ENCODE data around the gene MEGF11. TPM values are rescaled to one million over a fixed set of nuclear protein-coding genes. Genes with fewer than 3 reads are reported as not detected.

MEGF11 gene
- total RNA-seq, 1 experiment from 2014 or later = not detected

- no peak overlapping the region for H3K4me2 ChIP-seq (ENCODE audit: low read depth, low read length, poor library complexity, severe bottlenecking)
- no peak for DNase-seq
- no peak overlapping the region for H3K9ac ChIP-seq (ENCODE audit: low read length)
- no peaks in the 10 kb centered on the region for H3K36me3 ChIP-seq (ENCODE audit: insufficient read depth, low read length)
- no peak overlapping the region for H3K27ac ChIP-seq (ENCODE audit: low read length)
- H3K27me3 ChIP-seq (ENCODE audit: low read length) = no peaks in the 10 kb centered on the region
- H3K9me3 ChIP-seq (ENCODE audit: low read length) = no peaks in the 10 kb centered on the region
- no peaks in the 10 kb centered on the region for H4K20me1 ChIP-seq (ENCODE audit: insufficient read depth, low read depth, low read length)
- no peaks in the 10 kb centered on the region for H3K79me2 ChIP-seq (ENCODE audit: low read length)
- no peaks in the 10 kb centered on the region for H3K9me2 ChIP-seq (replicated peaks; ENCODE audit: insufficient read depth, low read length)
- H3K4me1 ChIP-seq (ENCODE audit: low read length) = no peaks in the 10 kb centered on the region
- no peak overlapping the region for H3K4me3 ChIP-seq (ENCODE audit: low read length)
- no peak overlapping the region for H2AFZ ChIP-seq (ENCODE audit: low read length)
These were observed 142.7 kb downstream of the MEGF11 start for GRCh38 chr15:66110864-66111263.

GRCh38 chr15:66109826-66110225, 143.7 kb downstream of the MEGF11 start:
- H3K9ac ChIP-seq (ENCODE audit: low read length) = no peak overlapping the region
- H3K4me2 ChIP-seq (ENCODE audit: low read depth, low read length, poor library complexity, severe bottlenecking) = no peak overlapping the region
- H4K20me1 ChIP-seq (ENCODE audit: insufficient read depth, low read depth, low read length) = no peaks in the 10 kb centered on the region
- no peaks in the 10 kb centered on the region for H3K9me2 ChIP-seq (replicated peaks; ENCODE audit: insufficient read depth, low read length)
- no peak overlapping the region for H3K4me3 ChIP-seq (ENCODE audit: low read length)
- H3K36me3 ChIP-seq (ENCODE audit: insufficient read depth, low read length) = no peaks in the 10 kb centered on the region
- H3K9me3 ChIP-seq (ENCODE audit: low read length) = no peaks in the 10 kb centered on the region
- no peak overlapping the region for H3K27ac ChIP-seq (ENCODE audit: low read length)
- no peaks in the 10 kb centered on the region for H3K79me2 ChIP-seq (ENCODE audit: low read length)
- no peak for DNase-seq
- no peaks in the 10 kb centered on the region for H3K4me1 ChIP-seq (ENCODE audit: low read length)
- H3K27me3 ChIP-seq (ENCODE audit: low read length) = no peaks in the 10 kb centered on the region
- H2AFZ ChIP-seq (ENCODE audit: low read length) = no peak overlapping the region

- no peak overlapping the region for H2AFZ ChIP-seq (ENCODE audit: low read length)
- no peaks in the 10 kb centered on the region for H3K9me2 ChIP-seq (replicated peaks; ENCODE audit: insufficient read depth, low read length)
- no peak overlapping the region for H3K9ac ChIP-seq (ENCODE audit: low read length)
- no peak overlapping the region for H3K27ac ChIP-seq (ENCODE audit: low read length)
- no peaks in the 10 kb centered on the region for H3K27me3 ChIP-seq (ENCODE audit: low read length)
- no peaks in the 10 kb centered on the region for H4K20me1 ChIP-seq (ENCODE audit: insufficient read depth, low read depth, low read length)
- H3K4me3 ChIP-seq (ENCODE audit: low read length) = no peak overlapping the region
- no peaks in the 10 kb centered on the region for H3K36me3 ChIP-seq (ENCODE audit: insufficient read depth, low read length)
- H3K79me2 ChIP-seq (ENCODE audit: low read length) = no peaks in the 10 kb centered on the region
- no peaks in the 10 kb centered on the region for H3K4me1 ChIP-seq (ENCODE audit: low read length)
- no peak for DNase-seq
- no peak overlapping the region for H3K4me2 ChIP-seq (ENCODE audit: low read depth, low read length, poor library complexity, severe bottlenecking)
- H3K9me3 ChIP-seq (ENCODE audit: low read length) = no peaks in the 10 kb centered on the region
These were observed 144.9 kb downstream of the MEGF11 start for GRCh38 chr15:66108483-66109265.

- Histone ChIP-seq H3K4me2 (ENCODE audit: low read depth, low read length, poor library complexity, severe bottlenecking) (no peak overlapping the region), H3K9ac (ENCODE audit: low read length) (no peak overlapping the region), H3K9me2 (replicated peaks; ENCODE audit: insufficient read depth, low read length) (no peaks in the 10 kb centered on the region), H3K36me3 (ENCODE audit: insufficient read depth, low read length) (no peaks in the 10 kb centered on the region), H3K27me3 (ENCODE audit: low read length) (no peaks in the 10 kb centered on the region), H2AFZ (ENCODE audit: low read length) (no peak overlapping the region), H3K79me2 (ENCODE audit: low read length) (no peaks in the 10 kb centered on the region), H3K4me1 (ENCODE audit: low read length) (no peaks in the 10 kb centered on the region), H3K27ac (ENCODE audit: low read length) (no peak overlapping the region), H3K4me3 (ENCODE audit: low read length) (no peak overlapping the region), H3K9me3 (ENCODE audit: low read length) (no peaks in the 10 kb centered on the region), H4K20me1 (ENCODE audit: insufficient read depth, low read depth, low read length) (no peaks in the 10 kb centered on the region)
- no peak for DNase-seq
These were observed 146.5 kb downstream of the MEGF11 start for GRCh38 chr15:66107070-66107469.

GRCh38 chr15:66105286-66106265, 148.0 kb downstream of the MEGF11 start:
- Histone ChIP-seq H3K9me3 (ENCODE audit: low read length) (no peaks in the 10 kb centered on the region), H4K20me1 (ENCODE audit: insufficient read depth, low read depth, low read length) (no peaks in the 10 kb centered on the region), H2AFZ (ENCODE audit: low read length) (no peak overlapping the region), H3K79me2 (ENCODE audit: low read length) (no peaks in the 10 kb centered on the region), H3K27ac (ENCODE audit: low read length) (no peak overlapping the region), H3K4me3 (ENCODE audit: low read length) (no peak overlapping the region), H3K36me3 (ENCODE audit: insufficient read depth, low read length) (no peaks in the 10 kb centered on the region), H3K27me3 (ENCODE audit: low read length) (no peaks in the 10 kb centered on the region; the same call in 1 of the 2 replicates), H3K9ac (ENCODE audit: low read length) (no peak overlapping the region), H3K9me2 (replicated peaks; ENCODE audit: insufficient read depth, low read length) (no peaks in the 10 kb centered on the region), H3K4me1 (ENCODE audit: low read length) (peaks cover 7% of the 10 kb centered on the region), H3K4me2 (ENCODE audit: low read depth, low read length, poor library complexity, severe bottlenecking) (no peak overlapping the region)
- no peak for DNase-seq

GRCh38 chr15:66103293-66103590, 150.3 kb downstream of the MEGF11 start:
- no peak overlapping the region for H3K4me3 ChIP-seq (ENCODE audit: low read length)
- no peak for DNase-seq
- peaks cover 7% of the 10 kb centered on the region for H3K4me1 ChIP-seq (ENCODE audit: low read length)
- H3K79me2 ChIP-seq (ENCODE audit: low read length) = no peaks in the 10 kb centered on the region
- H3K9me2 ChIP-seq (replicated peaks; ENCODE audit: insufficient read depth, low read length) = no peaks in the 10 kb centered on the region
- H2AFZ ChIP-seq (ENCODE audit: low read length) = no peak overlapping the region
- no peak overlapping the region for H3K9ac ChIP-seq (ENCODE audit: low read length)
- no peaks in the 10 kb centered on the region for H4K20me1 ChIP-seq (ENCODE audit: insufficient read depth, low read depth, low read length)
- no peak overlapping the region for H3K4me2 ChIP-seq (ENCODE audit: low read depth, low read length, poor library complexity, severe bottlenecking)
- no peaks in the 10 kb centered on the region; the same call in 1 of the 2 replicates for H3K27me3 ChIP-seq (ENCODE audit: low read length)
- no peaks in the 10 kb centered on the region for H3K9me3 ChIP-seq (ENCODE audit: low read length)
- H3K27ac ChIP-seq (ENCODE audit: low read length) = no peak overlapping the region
- H3K36me3 ChIP-seq (ENCODE audit: insufficient read depth, low read length) = no peaks in the 10 kb centered on the region

GRCh38 chr15:66102563-66103292, 150.8 kb downstream of the MEGF11 start:
- DNase-seq = no peak
- Histone ChIP-seq H3K9ac (ENCODE audit: low read length) (no peak overlapping the region), H3K36me3 (ENCODE audit: insufficient read depth, low read length) (no peaks in the 10 kb centered on the region), H3K9me3 (ENCODE audit: low read length) (no peaks in the 10 kb centered on the region), H2AFZ (ENCODE audit: low read length) (no peak overlapping the region), H3K4me3 (ENCODE audit: low read length) (no peak overlapping the region), H3K9me2 (replicated peaks; ENCODE audit: insufficient read depth, low read length) (no peaks in the 10 kb centered on the region), H3K4me2 (ENCODE audit: low read depth, low read length, poor library complexity, severe bottlenecking) (no peak overlapping the region), H3K27me3 (ENCODE audit: low read length) (no peaks in the 10 kb centered on the region; the same call in 1 of the 2 replicates), H4K20me1 (ENCODE audit: insufficient read depth, low read depth, low read length) (no peaks in the 10 kb centered on the region), H3K27ac (ENCODE audit: low read length) (no peak overlapping the region), H3K4me1 (ENCODE audit: low read length) (peaks cover 7% of the 10 kb centered on the region), H3K79me2 (ENCODE audit: low read length) (no peaks in the 10 kb centered on the region)

Data from Karpas-422 (cell line).